K562 (cell line): ENCODE results near the gene HDHD3. TPM values are rescaled to one million over a fixed set of nuclear protein-coding genes. Genes with fewer than 3 reads are reported as not detected.

Source experiments
- ATAC-seq: fragments of 200-7000 bp; cut with Tn5 transposase; 3 replicates; pipeline ENCODE4 v1.9.1; 2020; ENCODE audit warnings: moderate library complexity
- BruUV-seq: library from RNA; stranded (reverse); fragments of 400-500 nt; replicated peaks from 2 replicates; lab custom pipeline; 2021; lab: Mats Ljungman, UMichigan
- CTCF ChIA-PET: fragments of 300-600 bp; formaldehyde crosslinking; extraction: SDS; loops from one replicate; lab custom pipeline; 2021; ENCODE audit warnings: low intra/inter-chr PET ratio; lab: Yijun Ruan, JAX
- POLR2A ChIA-PET: fragments of 300-600, 350-650 bp; sonication (Branson Sonifier 250); formaldehyde crosslinking; extraction: SDS; loops from one replicate; lab custom pipeline; 2021; ENCODE audit warnings: antibody characterized with exemption, inconsistent platforms; lab: Yijun Ruan, JAX
- DNase-seq, 4 experiments: peaks; one replicate each; pipeline versions ENCODE4 v3.0.0 to v3.0.0-alpha.2; 2011 to 2018; ENCODE audit warnings: low spot score in 3 of 4, mixed read lengths in 3 of 4; ENCODE audit errors: extremely low read depth in 1 of 4
- FAIRE-seq: peaks from 2 replicates; lab custom pipeline; 2011; peaks lifted over from hg19 to GRCh38; lab: Jason Lieb, UNC
- H2AFZ ChIP-seq: 2 replicates; pipeline ENCODE4 v1.6.0; 2011; ENCODE audit warnings: low read depth, low read length, control low read depth, inconsistent platforms
- H3K27ac ChIP-seq: fragments of 200-600 bp; 3 replicates; pipeline ENCODE4 v1.8.0; 2011; ENCODE audit warnings: low read depth, mild to moderate bottlenecking, control low read depth, inconsistent platforms, low read length, moderate library complexity, mixed read lengths; ENCODE audit errors: extremely low read depth
- H3K27me3 ChIP-seq, 2 experiments: fragments of 300-600 bp in 1 of 2; 2 replicates in 1 of 2; 3 replicates in 1 of 2; pipeline versions ENCODE4 v1.6.0 to v1.8.0; 2011; ENCODE audit warnings: inconsistent platforms in 2 of 2, low read length in 2 of 2, mild to moderate bottlenecking in 1 of 2, mixed read lengths in 1 of 2, moderate library complexity in 1 of 2; ENCODE audit not compliant: control insufficient read depth in 2 of 2, insufficient read depth in 2 of 2
- H3K36me3 ChIP-seq: fragments of 300-600 bp; 3 replicates; pipeline ENCODE4 v1.8.0; 2011; ENCODE audit warnings: mild to moderate bottlenecking, low read length, inconsistent platforms; ENCODE audit not compliant: control insufficient read depth, insufficient read depth
- H3K4me1 ChIP-seq, 2 experiments: fragments of 200-600 bp in 1 of 2; replicated peaks in 1 of 2; 2 replicates in 1 of 2; 3 replicates in 1 of 2; pipeline versions ENCODE4 v1.5.1 to v1.8.0; 2011; ENCODE audit warnings: inconsistent platforms in 2 of 2, low read length in 2 of 2, mild to moderate bottlenecking in 1 of 2, mixed read lengths in 1 of 2, moderate library complexity in 1 of 2; ENCODE audit not compliant: control insufficient read depth in 2 of 2, insufficient read depth in 2 of 2
- H3K4me2 ChIP-seq: 2 replicates; pipeline ENCODE4 v1.6.1; 2011; ENCODE audit warnings: low read length, control low read depth, inconsistent platforms, mixed read lengths; ENCODE audit not compliant: insufficient read depth
- H3K4me3 ChIP-seq: fragments of 200-600 bp; sonication (generic), shearing (Covaris generic); 2 replicates; pipeline ENCODE4 v1.5.1; 2016; ENCODE audit warnings: control low read depth, inconsistent platforms
- H3K79me2 ChIP-seq: fragments of 200-600 bp; 3 replicates; pipeline ENCODE4 v1.8.0; 2011; ENCODE audit warnings: low read length, inconsistent platforms; ENCODE audit not compliant: control insufficient read depth, insufficient read depth
- H3K9ac ChIP-seq, 2 experiments: 2 replicates each; pipeline versions ENCODE4 v1.6.0 to v1.6.1; 2011; ENCODE audit warnings: low read depth in 2 of 2, low read length in 2 of 2, control low read depth in 1 of 2, inconsistent platforms in 1 of 2, mild to moderate bottlenecking in 1 of 2, mixed read lengths in 1 of 2; ENCODE audit not compliant: insufficient read depth in 1 of 2
- H3K9me1 ChIP-seq: one replicate; pipeline ENCODE4 v1.6.0; 2011; ENCODE audit warnings: inconsistent platforms, mild to moderate bottlenecking, low read length, moderate library complexity; ENCODE audit not compliant: control insufficient read depth, insufficient read depth
- H3K9me3 ChIP-seq: replicated peaks from 2 replicates; pipeline ENCODE4 v1.5.1; 2011; ENCODE audit warnings: low read depth, low read length, inconsistent platforms; ENCODE audit not compliant: control insufficient read depth, insufficient read depth
- H4K20me1 ChIP-seq: replicated peaks from 2 replicates; pipeline ENCODE4 v1.6.1; 2011; ENCODE audit warnings: low read length, inconsistent platforms, mixed read lengths; ENCODE audit not compliant: control insufficient read depth, insufficient read depth
- ATF1 ChIP-seq, 2 experiments: fragments of 450-650 bp in 1 of 2; IDR thresholded peaks; 2 replicates each; pipeline ENCODE4 v1.6.1; 2016; ENCODE audit warnings: missing compliant biosample characterization in 1 of 2, missing genetic modification characterization in 1 of 2
- HMG20A ChIP-seq: fragments of 450-650 bp; formaldehyde crosslinking; conservative IDR thresholded peaks from 2 replicates; pipeline ENCODE4 v1.4.0; 2020; ENCODE audit warnings: mild to moderate bottlenecking, mixed read lengths
- MTF1 ChIP-seq: fragments of 250-450 bp; sonication (Bioruptor Pico); IDR thresholded peaks from 2 replicates; pipeline ENCODE4 v1.9.0; 2021; ENCODE audit warnings: moderate library complexity, mild to moderate bottlenecking, inconsistent platforms, borderline replicate concordance
- MXD1 ChIP-seq: fragments of 250-450 bp; sonication (Bioruptor Pico); IDR thresholded peaks from 2 replicates; pipeline ENCODE4 v1.8.0; 2021; ENCODE audit warnings: borderline replicate concordance, mild to moderate bottlenecking, moderate library complexity; ENCODE audit not compliant: poor library complexity, severe bottlenecking
- NCOA6 ChIP-seq: fragments of 450-650 bp; IDR thresholded peaks from 2 replicates; pipeline ENCODE4 v1.6.1; 2017; ENCODE audit warnings: mild to moderate bottlenecking
- RBBP5 ChIP-seq: fragments of 200-600 bp; sonication (generic); IDR thresholded peaks from 2 replicates; pipeline ENCODE4 v1.6.1; 2012; ENCODE audit warnings: borderline replicate concordance, mild to moderate bottlenecking, low read length, control low read depth, inconsistent platforms; ENCODE audit not compliant: insufficient read depth, poor library complexity, severe bottlenecking
- ZNF165 ChIP-seq: fragments of 250-450 bp; sonication (Bioruptor Pico); IDR thresholded peaks from 2 replicates; pipeline ENCODE4 v1.4.0; 2020; ENCODE audit warnings: borderline replicate concordance
- WGBS: fragments of 100-300 bp; shearing (Covaris generic); methylation state at CpG from one replicate; pipeline ENCODE4 v1.1.6; 2016; ENCODE audit warnings: low coverage, mixed read lengths; ENCODE audit not compliant: insufficient coverage; ENCODE audit errors: missing lambda C conversion rate; 5-methylcytosine and 5-hydroxymethylcytosine counted together
- in situ Hi-C: fragments of 300-500 bp; cut with MboI; formaldehyde crosslinking; loops from 4 replicates; pipeline ENCODE4 v1.15.0; 2018; ENCODE audit warnings: inconsistent platforms, mixed read lengths
- intact Hi-C: fragments of 100-400 bp; cut with micrococcal nuclease; formaldehyde crosslinking; loops from 2 replicates; pipeline ENCODE4 v1.14.2; 2022
- polyA plus RNA-seq, 8 experiments: library from polyadenylated mRNA; depleted of rRNA in 4 of 8; stranded (reverse) in 5 of 8; unstranded in 3 of 8; fragments of >200 nt; fragmentation: Nextera tagmentation in 2 of 8; fragmentation: Illumina TruSeq in 1 of 8; extraction: Ambion mirVana in 2 of 8; extraction: Trizol in 1 of 8; gene quantifications; 2 replicates each; pipeline versions ENCODE4 v1.2.1 to v1.2.3, GENCODE V29; 2011 to 2014; ENCODE audit warnings: inconsistent platforms in 1 of 8, missing spikeins in 1 of 8
- total RNA-seq, 7 experiments: library from RNA; depleted of rRNA in 6 of 7; stranded (reverse); fragments of >200 nt in 6 of 7; fragmentation: Illumina TruSeq in 2 of 7; extraction: Trizol in 2 of 7; gene quantifications; 2 replicates each; pipeline versions ENCODE4 v1.2.1 to v1.2.3, GENCODE V29; 2011 to 2021; ENCODE audit warnings: low replicate concordance in 1 of 7

Gene HDHD3
- total and polyA plus RNA-seq, 9 of the 15 experiments (the other 6 are each of a cell fraction or from before 2014, with no cell fraction given): 1.1 to 19.1 (median 10.9) TPM

DNA sequence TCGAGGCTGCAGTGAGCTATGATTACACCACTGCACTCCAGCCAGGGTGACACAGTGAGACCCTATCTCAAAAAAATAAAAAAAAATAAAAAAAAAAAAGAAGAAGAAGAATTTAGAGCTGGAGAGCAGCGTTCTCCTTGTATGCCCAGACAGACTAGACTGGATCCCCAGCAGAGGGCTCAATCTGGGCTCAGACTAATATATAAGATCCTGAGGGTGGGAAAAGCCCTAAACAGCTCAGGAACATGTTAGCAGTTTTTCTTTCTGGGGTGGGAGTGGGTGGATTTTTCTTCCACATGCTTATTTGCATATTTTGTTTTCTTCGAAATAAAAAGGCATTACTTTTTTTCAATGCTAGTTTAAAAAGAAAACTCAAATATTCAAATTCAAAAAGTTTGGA is 28.3 kb downstream of the HDHD3 start:
- Histone ChIP-seq H3K27ac (no peak overlapping the region), H3K36me3 (no peaks in the 10 kb centered on the region), H3K79me2 (no peaks in the 10 kb centered on the region), H4K20me1 (no peaks in the 10 kb centered on the region), H3K4me1 (peaks cover 9 to 15% of the 10 kb centered on the region in 2 experiments; a peak in 4 of 5 replicates), H3K9ac (no peak overlapping the region), H3K27me3 (0 out of 5 replicates have a peak, but pooled peaks cover 0 to 2% of the 10 kb centered on the region in 2 experiments)
- intact Hi-C loops: no loop called here
- 49% methylated on average over 3 of the region's 3 CpGs for WGBS
- BruUV-seq: no TSS peak
- ATAC-seq (no peak), FAIRE-seq (no peak)
- no peak for TF ChIP-seq MTF1
- TF ChIP-seq HMG20A: no peak
- no peak for TF ChIP-seq RBBP5
- TF ChIP-seq ATF1 (CRISPR knock-in tag; IDR thresholded peaks at IDR 0.05): no peak
- TF ChIP-seq ATF1 (tag; IDR thresholded peaks at IDR 0.05): no peak
- no peak for TF ChIP-seq NCOA6
- no peak for TF ChIP-seq ZNF165 (CRISPR knock-in tag)
- no peak for TF ChIP-seq MXD1 (CRISPR knock-in tag)
- TF ChIP-seq, all 486 proteins: peak for 0
- ChIA-PET POLR2A (interaction anchor here (0.6 to 2.4 kb wide), 5 partner anchors 8 to 1034 kb away, joined by 3 to 12 read pairs (median 4); partner anchors contain the start of genes ALAD, C9orf43, POLE3 and WDR31), CTCF (no interaction called here)
- Histone ChIP-seq H2AFZ (no peak overlapping the region), H3K4me2 (no peak overlapping the region), H3K9me1 (no peaks in the 10 kb centered on the region), H3K9me3 (no peaks in the 10 kb centered on the region), H3K4me3 (no peak overlapping the region)
- no peak for DNase-seq
- in situ Hi-C loops: no loop called here
